ENCODE measurements around the gene NAGS.
"Not testable (repeated sequence)": the region's sequence is repeated elsewhere in the genome, so short reads cannot be mapped to it uniquely, and the experiment has no call there.

The NAGS gene

GRCh38 chr17:44043272-44043696, 38.9 kb downstream of the NAGS start:
- DNase-seq (ENCODE audit: low read depth), result peak; percentile 29

GRCh38 chr17:44044071-44044470, 39.6 kb downstream of the NAGS start:
- DNase-seq (ENCODE audit: low read depth), result peak; percentile 39

- DNase-seq (ENCODE audit: low read depth), result no peak
Observed at GRCh38 chr17:44045486-44045885, 41.1 kb downstream of the NAGS start.

- DNase-seq (ENCODE audit: low read depth), result not testable (repeated sequence)
Observed at GRCh38 chr17:44046893-44047292, 42.5 kb downstream of the NAGS start.

- DNase-seq (ENCODE audit: low read depth), result no peak
Observed at GRCh38 chr17:44049294-44050060, 45.1 kb downstream of the NAGS start.

- no peak for DNase-seq (ENCODE audit: low read depth)
Observed at GRCh38 chr17:44053125-44053872, 48.9 kb downstream of the NAGS start.
